ENCODE measurements around the gene CHRM4.

The CHRM4 gene

GRCh38 chr11:46402957-46403902 is 11.7 kb upstream of the CHRM4 start:
- DNase-seq, result no peak

GRCh38 chr11:46397526-46397925 is 6.0 kb upstream of the CHRM4 start:
- no peak for DNase-seq

- no peak for DNase-seq
Observed at GRCh38 chr11:46393759-46394158, 2.2 kb upstream of the CHRM4 start.

- DNase-seq, result no peak
Observed at GRCh38 chr11:46393231-46393616, 1.6 kb upstream of the CHRM4 start.

- DNase-seq, result peak; percentile 75 to 81
Observed at GRCh38 chr11:46392421-46393230, 1.1 kb upstream of the CHRM4 start.

- DNase-seq, result no peak
Observed at GRCh38 chr11:46391186-46391577, 394 bp downstream of the CHRM4 start.

GRCh38 chr11:46390331-46391171 is 1.0 kb downstream of the CHRM4 start:
- DNase-seq, result no peak

GRCh38 chr11:46389450-46390330 is 1.9 kb downstream of the CHRM4 start:
- DNase-seq, result peak; percentile 19 to 40

GRCh38 chr11:46388619-46389449 is 2.7 kb downstream of the CHRM4 start:
- no peak for DNase-seq

- DNase-seq, result no peak
Observed at GRCh38 chr11:46387919-46388618, 3.5 kb downstream of the CHRM4 start.

- no peak for DNase-seq
Observed at GRCh38 chr11:46387456-46387855, 4.1 kb downstream of the CHRM4 start.

- DNase-seq, result no peak
Observed at GRCh38 chr11:46386674-46387073, 4.9 kb downstream of the CHRM4 start.

GRCh38 chr11:46386005-46386578 is 5.5 kb downstream of the CHRM4 start:
- DNase-seq, result no peak

- DNase-seq, result no peak
Observed at GRCh38 chr11:46385169-46386004, 6.2 kb downstream of the CHRM4 start.

GRCh38 chr11:46383974-46384701 is 7.4 kb downstream of the CHRM4 start:
- DNase-seq, result no peak

- no peak for DNase-seq
Observed at GRCh38 chr11:46383404-46383758, 8.2 kb downstream of the CHRM4 start.

GRCh38 chr11:46382646-46383403 is 8.8 kb downstream of the CHRM4 start:
- no peak for DNase-seq

Data from CD4-positive, alpha-beta T cell treated with Interleukin-1 beta for 1 hour (primary cell).